SK-N-MC (cell line): ENCODE results near the gene ITPKC.

ENCODE experiments used
- EZH2 ChIP-seq: fragments of 200-600 bp; sonication (generic); IDR thresholded peaks from one replicate; pipeline ENCODE4 v1.6.1; 2017; ENCODE audit warnings: antibody characterized with exemption
- POLR2AphosphoS5 ChIP-seq: IDR thresholded peaks from 2 replicates; pipeline ENCODE4 v1.6.1; 2012; ENCODE audit warnings: mild to moderate bottlenecking, low read depth, low read length, borderline replicate concordance

GRCh38 chr19:40705362-40705651, 11.6 kb upstream of the ITPKC start:
- TF ChIP-seq POLR2AphosphoS5 (no peak), EZH2 (no peak)
